MCF 10A (cell line): ENCODE data around the gene MGAT5B. TPM values are rescaled to one million over a fixed set of nuclear protein-coding genes. Genes with fewer than 3 reads are reported as not detected.

Experiments
- Bru-seq: library from RNA; stranded (reverse); fragments of 400-500 nt; gene quantifications from one replicate; lab custom pipeline; 2021; lab: Mats Ljungman, UMichigan
- BruChase-seq, 2 experiments: library from RNA; stranded (reverse); fragments of 400-500 nt; gene quantifications; one replicate each; lab custom pipeline; 2021; lab: Mats Ljungman, UMichigan
- BruUV-seq: library from RNA; stranded (reverse); fragments of 400-500 nt; replicated peaks from 2 replicates; lab custom pipeline; 2021; lab: Mats Ljungman, UMichigan
- CTCF ChIA-PET: fragments of 300-600 bp; sonication (Branson Sonifier 250); formaldehyde crosslinking; extraction: SDS; loops from one replicate; lab custom pipeline; 2021; ENCODE audit warnings: antibody characterized with exemption, inconsistent platforms; lab: Yijun Ruan, JAX
- POLR2A ChIA-PET: fragments of 300-600, 350-650 bp; sonication (Branson Sonifier 250); formaldehyde crosslinking; extraction: SDS; loops from one replicate; lab custom pipeline; 2020; ENCODE audit warnings: antibody characterized with exemption, inconsistent platforms; lab: Yijun Ruan, JAX
- DNase-seq: peaks from one replicate; pipeline ENCODE4 v3.0.0-alpha.2; 2018; ENCODE audit not compliant: unreplicated experiment
- H3K27ac Mint-ChIP-seq: one replicate; pipeline ENCODE4 v1.8.0; 2022; ENCODE audit warnings: mild to moderate bottlenecking, low read depth, mixed read lengths; ENCODE audit not compliant: unreplicated experiment
- H3K27me3 Mint-ChIP-seq: one replicate; pipeline ENCODE4 v1.8.0; 2022; ENCODE audit warnings: mixed read lengths; ENCODE audit not compliant: insufficient read depth, unreplicated experiment
- H3K36me3 Mint-ChIP-seq: one replicate; pipeline ENCODE4 v1.8.0; 2022; ENCODE audit warnings: mild to moderate bottlenecking, moderate library complexity, mixed read lengths; ENCODE audit not compliant: insufficient read depth, unreplicated experiment
- H3K4me1 Mint-ChIP-seq: one replicate; pipeline ENCODE4 v1.8.0; 2022; ENCODE audit warnings: mixed read lengths; ENCODE audit not compliant: insufficient read depth, unreplicated experiment
- H3K4me3 Mint-ChIP-seq: one replicate; pipeline ENCODE4 v1.8.0; 2022; ENCODE audit warnings: mild to moderate bottlenecking, moderate library complexity, mixed read lengths; ENCODE audit not compliant: unreplicated experiment
- H3K9me3 Mint-ChIP-seq: one replicate; pipeline ENCODE4 v1.8.0; 2022; ENCODE audit warnings: mixed read lengths; ENCODE audit not compliant: unreplicated experiment
- CTCF ChIP-seq: fragments of 200-600 bp; IDR thresholded peaks from one replicate; pipeline ENCODE4 v1.8.0; 2022; ENCODE audit warnings: antibody characterized with exemption, mild to moderate bottlenecking; ENCODE audit not compliant: unreplicated experiment
- intact Hi-C: fragments of 100-400 bp; cut with micrococcal nuclease; formaldehyde crosslinking; loops from 2 replicates; pipeline ENCODE4 v1.14.1; 2022
- long read RNA-seq: library from polyadenylated mRNA; stranded (forward); transcript quantifications from one replicate; pipeline ENCODE4 v2.0.0, GENCODE V29; 2022
- total RNA-seq: library from RNA; stranded (reverse); gene quantifications from 2 replicates; pipeline ENCODE4 v1.2.3, GENCODE V29; 2022

MGAT5B gene
- total RNA-seq (1.3 and 1.7 TPM in 2 replicates), Bru-seq, nascent RNA (percentile 22 among the genes with signal in this experiment), BruChase-seq, experiment 1, labeled RNA remaining after a 6-hour chase (percentile 21 among the genes with signal in this experiment), BruChase-seq, experiment 2, labeled RNA remaining after a 2-hour chase (percentile 22 among the genes with signal in this experiment)
- long read RNA-seq, partial matches to known transcripts, result 0 of 2 reads
- long read RNA-seq, other reads (novel, unspliced or antisense), result 1 of 2 reads

GRCh38 chr17:76868176-76868668 lies at the start of gene MGAT5B:
TSS of gene MGAT5B (plus strand) at chr17:76868404. CDS start at chr17:76869030, 626 bp downstream.
- ChIA-PET POLR2A (interaction anchor here (1.2 to 1.6 kb wide), 4 partner anchors 12 to 387 kb away, joined by 3 to 12 read pairs (median 6); no protein-coding TSS in a partner anchor), CTCF (interaction anchor here (0.6 to 2.4 kb wide), 25 partner anchors 11 to 387 kb away, joined by 3 to 51 read pairs (median 4); no protein-coding TSS in a partner anchor)
- H3K9me3 Mint-ChIP-seq, result no peaks in the 10 kb centered on the region
- H3K4me3 Mint-ChIP-seq, result peak within 1 kb of the TSS; percentile 58
- BruUV-seq, result no TSS peak
- H3K4me1 Mint-ChIP-seq, result peaks cover 25% of the 10 kb centered on the region
- DNase-seq, result peak; percentile 71
- no peaks in the 10 kb centered on the region for H3K27me3 Mint-ChIP-seq
- peak; percentile 84 for TF ChIP-seq CTCF
- no peak within 1 kb of the TSS for H3K27ac Mint-ChIP-seq
- intact Hi-C loops, result loop anchor here (1.0 kb wide), 1 partner anchor 188 kb away; no protein-coding TSS in a partner anchor
- no peaks in the 10 kb centered on the region for H3K36me3 Mint-ChIP-seq

- no TSS peak for BruUV-seq
- CTCF ChIA-PET, result interaction anchor here (0.6 to 0.7 kb wide), 2 partner anchors 41 to 235 kb away, joined by 3 read pairs; no protein-coding TSS in a partner anchor
- intact Hi-C loops, result no loop called here
- H3K27ac Mint-ChIP-seq, result no peak overlapping the region
- H3K4me3 Mint-ChIP-seq, result no peak overlapping the region
- no peaks in the 10 kb centered on the region for H3K4me1 Mint-ChIP-seq
- TF ChIP-seq CTCF, result no peak
- peaks cover 41% of the 10 kb centered on the region for H3K27me3 Mint-ChIP-seq
- H3K9me3 Mint-ChIP-seq, result no peaks in the 10 kb centered on the region
- POLR2A ChIA-PET, result interaction anchor here (0.6 kb wide), 1 partner anchor 667 kb away, joined by 3 read pairs; no protein-coding TSS in a partner anchor
- no peak for DNase-seq
- no peaks in the 10 kb centered on the region for H3K36me3 Mint-ChIP-seq
Measured at GRCh38 chr17:76820039-76820438, 48.2 kb upstream of the MGAT5B start.

GRCh38 chr17:76820561-76820960 lies 47.6 kb upstream of the MGAT5B start:
- Mint-ChIP-seq H3K9me3 (no peaks in the 10 kb centered on the region), H3K36me3 (no peaks in the 10 kb centered on the region), H3K4me1 (no peaks in the 10 kb centered on the region), H3K27ac (no peak overlapping the region), H3K27me3 (peaks cover 41% of the 10 kb centered on the region), H3K4me3 (no peak overlapping the region)
- intact Hi-C loops, result no loop called here
- TF ChIP-seq CTCF, result no peak
- no TSS peak for BruUV-seq
- DNase-seq, result no peak
- ChIA-PET CTCF (no interaction called here), POLR2A (interaction anchor here (0.6 kb wide), 1 partner anchor 668 kb away, joined by 3 read pairs; no protein-coding TSS in a partner anchor)

- Mint-ChIP-seq H3K9me3 (no peaks in the 10 kb centered on the region), H3K4me1 (no peaks in the 10 kb centered on the region), H3K4me3 (no peak overlapping the region), H3K27me3 (peaks cover 41% of the 10 kb centered on the region), H3K27ac (no peak overlapping the region), H3K36me3 (no peaks in the 10 kb centered on the region)
- ChIA-PET POLR2A (interaction anchor here (0.6 kb wide), 1 partner anchor 14 kb away, joined by 3 read pairs; no protein-coding TSS in a partner anchor), CTCF (no interaction called here)
- no TSS peak for BruUV-seq
- no peak for TF ChIP-seq CTCF
- no peak for DNase-seq
- intact Hi-C loops, result no loop called here
Measured at GRCh38 chr17:76822184-76822778, 45.9 kb upstream of the MGAT5B start.
